ENCODE measurements around the gene MAST3. TPM values are rescaled to one million over a fixed set of nuclear protein-coding genes. Genes with fewer than 3 reads are reported as not detected.

Gene MAST3
- total and polyA plus RNA-seq, 2 donors (not counting 3 experiments of a cell fraction or from before 2014, with no cell fraction given): 1.5 to 2.7 TPM

DNA sequence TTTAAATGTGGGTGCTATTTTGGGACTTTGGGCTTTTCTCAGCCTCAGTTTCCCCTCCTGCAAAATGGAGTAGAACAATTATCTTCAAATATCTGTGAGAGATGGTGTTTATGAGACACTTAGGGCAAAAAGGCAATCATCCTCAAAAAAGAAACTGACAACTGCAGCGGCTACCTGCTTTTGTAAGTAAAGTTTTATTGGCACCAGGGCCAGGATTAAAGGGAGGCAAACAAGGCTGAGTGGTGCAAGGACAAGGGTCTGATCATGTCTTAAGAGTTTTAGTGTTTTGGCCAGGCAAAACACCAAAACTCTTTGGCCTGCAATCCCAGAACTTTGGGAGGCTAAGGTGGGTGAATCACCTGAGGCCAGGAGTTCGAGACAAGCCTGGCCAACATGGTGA lies 1.3 kb upstream of the MAST3 start:
- Histone ChIP-seq H3K4me3 (replicated peaks in 1 of 3; ENCODE audit: insufficient read depth in 1 of 3, low read depth in 1 of 3, low read length in 3 of 3) (no peak overlapping the region), H2AFZ (ENCODE audit: low read depth, low read length) (no peak overlapping the region), H3K36me3 (ENCODE audit: control insufficient read depth in 2 of 2, extremely low read depth in 1 of 2, insufficient read depth in 2 of 2, low read length in 2 of 2) (no peaks in the 10 kb centered on the region), H3K79me2 (ENCODE audit: control insufficient read depth, insufficient read depth, low read length) (no peaks in the 10 kb centered on the region), H3K9ac (replicated peaks; ENCODE audit: extremely low read depth, insufficient read depth, low read length) (no peak overlapping the region), H3K27ac (ENCODE audit: insufficient read depth, low read depth, low read length) (no peak overlapping the region), H3K27me3 (ENCODE audit: control insufficient read depth in 2 of 2, insufficient read depth in 2 of 2, low read length in 2 of 2) (peaks cover 19 to 20% of the 10 kb centered on the region in 2 experiments), H3K9me1 (replicated peaks; ENCODE audit: control insufficient read depth, extremely low read depth, insufficient read depth, low read length) (no peaks in the 10 kb centered on the region), H3K9me3 (replicated peaks; ENCODE audit: control insufficient read depth, insufficient read depth, low read length) (no peaks in the 10 kb centered on the region), H4K20me1 (replicated peaks; ENCODE audit: control insufficient read depth, extremely low read depth, insufficient read depth, low read length) (no peaks in the 10 kb centered on the region), H3K4me1 (ENCODE audit: control insufficient read depth, extremely low read depth, insufficient read depth, low read length) (peaks cover 5% of the 10 kb centered on the region), H3K4me2 (ENCODE audit: insufficient read depth, low read length) (no peak overlapping the region)
- intact Hi-C loops (cut with micrococcal nuclease): no loop called here
- CTCF ChIA-PET: no interaction called here
- BruUV-seq (replicated peaks): no TSS peak
- no peak for DNase-seq (ENCODE audit: low read depth, low spot score)
- dilution Hi-C loops (cut with MboI; ENCODE audit: extremely low pct_ligation_motif_present, low sequenced_read_pairs): no loop called here
- POLR2A ChIA-PET: no interaction called here
- TF ChIP-seq MYC (IDR thresholded peaks at IDR 0.05; ENCODE audit: low read depth, low read length) (no peak), FOS (IDR thresholded peaks at IDR 0.05; ENCODE audit: borderline replicate concordance, insufficient read depth, low read length) (no peak), POLR2AphosphoS5 (IDR thresholded peaks at IDR 0.05; ENCODE audit: insufficient read depth, low read depth, low read length) (no peak), POLR2A (IDR thresholded peaks at IDR 0.05; ENCODE audit: low read depth, low read length) (no peak), EZH2 (IDR thresholded peaks at IDR 0.05; ENCODE audit: borderline replicate concordance, low read depth, low read length, severe bottlenecking) (no peak), GATA2 (IDR thresholded peaks at IDR 0.05; ENCODE audit: insufficient read depth, insufficient read length, low read depth, low read length) (no peak), JUN (IDR thresholded peaks at IDR 0.05; ENCODE audit: borderline replicate concordance, insufficient read depth, insufficient read length, low read depth) (no peak)
- TF ChIP-seq, protein P1, sequence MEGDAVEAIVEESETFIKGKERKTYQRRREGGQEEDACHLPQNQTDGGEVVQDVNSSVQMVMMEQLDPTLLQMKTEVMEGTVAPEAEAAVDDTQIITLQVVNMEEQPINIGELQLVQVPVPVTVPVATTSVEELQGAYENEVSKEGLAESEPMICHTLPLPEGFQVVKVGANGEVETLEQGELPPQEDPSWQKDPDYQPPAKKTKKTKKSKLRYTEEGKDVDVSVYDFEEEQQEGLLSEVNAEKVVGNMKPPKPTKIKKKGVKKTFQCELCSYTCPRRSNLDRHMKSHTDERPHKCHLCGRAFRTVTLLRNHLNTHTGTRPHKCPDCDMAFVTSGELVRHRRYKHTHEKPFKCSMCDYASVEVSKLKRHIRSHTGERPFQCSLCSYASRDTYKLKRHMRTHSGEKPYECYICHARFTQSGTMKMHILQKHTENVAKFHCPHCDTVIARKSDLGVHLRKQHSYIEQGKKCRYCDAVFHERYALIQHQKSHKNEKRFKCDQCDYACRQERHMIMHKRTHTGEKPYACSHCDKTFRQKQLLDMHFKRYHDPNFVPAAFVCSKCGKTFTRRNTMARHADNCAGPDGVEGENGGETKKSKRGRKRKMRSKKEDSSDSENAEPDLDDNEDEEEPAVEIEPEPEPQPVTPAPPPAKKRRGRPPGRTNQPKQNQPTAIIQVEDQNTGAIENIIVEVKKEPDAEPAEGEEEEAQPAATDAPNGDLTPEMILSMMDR (IDR thresholded peaks at IDR 0.05; ENCODE audit: extremely low read depth in 1 of 2, insufficient read depth in 1 of 2, low read depth in 1 of 2, low read length in 2 of 2): no peak
- TF ChIP-seq, protein P2, sequence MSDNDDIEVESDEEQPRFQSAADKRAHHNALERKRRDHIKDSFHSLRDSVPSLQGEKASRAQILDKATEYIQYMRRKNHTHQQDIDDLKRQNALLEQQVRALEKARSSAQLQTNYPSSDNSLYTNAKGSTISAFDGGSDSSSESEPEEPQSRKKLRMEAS (IDR thresholded peaks at IDR 0.05; ENCODE audit: insufficient read depth, insufficient read length): no peak
- FAIRE-seq: no peak

Data from endothelial cell of umbilical vein (primary cell).